GM21619 (cell line): ENCODE data around the gene HMG20A.
"Not testable (repeated sequence)": the region's sequence is repeated elsewhere in the genome, so short reads cannot be mapped to it uniquely, and the experiment has no call there.

Source experiments
- ATAC-seq: cut with Tn5 transposase; IDR thresholded peaks from one replicate; pipeline ENCODE4 v1.9.1; 2021; ENCODE audit not compliant: unreplicated experiment

The HMG20A gene

DNA sequence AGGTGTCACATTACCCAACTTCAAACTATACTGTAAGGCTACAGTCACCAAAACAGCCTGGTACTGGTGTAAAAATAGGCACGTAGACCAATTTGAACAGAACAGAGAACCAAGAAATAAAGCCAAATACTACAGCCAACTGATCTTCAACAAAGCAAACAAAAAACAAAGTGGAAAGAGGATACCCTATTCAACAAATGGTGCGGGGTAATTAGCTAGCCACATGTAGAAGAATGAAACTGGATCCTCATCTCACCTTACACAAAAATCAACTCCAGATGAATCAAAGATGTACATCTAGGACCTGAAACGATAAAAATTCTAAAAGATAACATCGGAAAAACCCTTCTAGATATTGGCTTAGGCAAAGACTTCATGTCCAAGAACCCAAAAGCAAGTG lies 13.8 kb upstream of the HMG20A start:
- no peak for ATAC-seq

DNA sequence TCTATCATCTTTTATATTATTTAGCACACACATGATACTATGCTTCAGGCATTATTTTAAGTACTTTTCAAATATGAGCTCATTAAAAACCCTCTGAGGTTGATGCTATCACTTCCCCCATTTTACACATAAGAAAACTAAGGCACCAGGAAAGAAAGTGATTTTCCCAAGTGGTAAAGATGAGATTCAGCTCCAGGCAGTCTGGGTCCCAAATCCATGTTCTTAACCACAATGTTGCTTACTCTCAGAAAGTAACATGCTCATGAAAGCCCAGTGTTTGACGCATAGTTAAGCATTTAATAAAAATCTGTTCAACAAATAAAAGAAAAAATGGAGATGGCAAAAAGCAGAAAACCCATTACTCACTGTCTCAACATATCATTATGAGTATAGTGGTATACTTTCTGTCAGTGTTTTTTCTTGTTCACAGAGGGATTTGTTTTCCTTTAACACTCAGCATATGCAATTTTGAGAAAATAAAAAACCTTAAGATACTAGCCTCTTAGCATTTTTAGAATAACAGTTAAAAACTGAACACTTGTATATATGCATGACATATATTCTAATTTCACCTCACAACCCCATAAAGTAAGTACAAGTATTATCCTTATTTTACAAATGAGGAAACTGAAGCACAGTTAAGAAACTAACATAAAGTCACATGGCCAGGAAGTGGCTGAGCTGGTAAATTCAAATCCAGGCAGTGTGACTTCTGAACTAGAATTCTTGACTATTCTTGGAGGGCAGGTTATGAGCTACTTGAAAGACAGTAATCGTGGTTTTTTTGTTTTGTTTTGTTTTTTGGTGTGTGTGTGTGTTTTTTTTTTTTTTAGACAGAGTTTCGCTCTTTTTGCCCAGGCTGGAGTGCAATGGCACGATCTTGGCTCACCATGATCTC lies 11.2 kb upstream of the HMG20A start:
- ATAC-seq = peak; percentile 81

DNA sequence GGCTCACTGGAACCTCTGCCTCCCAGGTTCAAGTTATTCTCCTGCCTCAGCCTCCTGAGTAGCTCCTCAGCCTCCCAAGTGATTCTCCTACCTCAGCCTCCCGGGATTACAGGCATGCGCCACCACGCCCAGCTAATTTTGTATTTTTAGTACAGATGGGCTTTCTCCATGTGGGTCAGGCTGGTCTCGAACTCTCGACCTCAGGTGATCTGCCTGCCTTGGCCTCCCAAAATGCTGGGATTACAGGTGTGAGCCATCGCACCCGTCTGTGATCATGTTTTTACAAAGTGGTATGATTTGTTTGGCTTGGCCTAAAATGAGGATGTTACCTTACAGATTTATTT lies 10.6 kb upstream of the HMG20A start:
- not testable (repeated sequence) for ATAC-seq

DNA sequence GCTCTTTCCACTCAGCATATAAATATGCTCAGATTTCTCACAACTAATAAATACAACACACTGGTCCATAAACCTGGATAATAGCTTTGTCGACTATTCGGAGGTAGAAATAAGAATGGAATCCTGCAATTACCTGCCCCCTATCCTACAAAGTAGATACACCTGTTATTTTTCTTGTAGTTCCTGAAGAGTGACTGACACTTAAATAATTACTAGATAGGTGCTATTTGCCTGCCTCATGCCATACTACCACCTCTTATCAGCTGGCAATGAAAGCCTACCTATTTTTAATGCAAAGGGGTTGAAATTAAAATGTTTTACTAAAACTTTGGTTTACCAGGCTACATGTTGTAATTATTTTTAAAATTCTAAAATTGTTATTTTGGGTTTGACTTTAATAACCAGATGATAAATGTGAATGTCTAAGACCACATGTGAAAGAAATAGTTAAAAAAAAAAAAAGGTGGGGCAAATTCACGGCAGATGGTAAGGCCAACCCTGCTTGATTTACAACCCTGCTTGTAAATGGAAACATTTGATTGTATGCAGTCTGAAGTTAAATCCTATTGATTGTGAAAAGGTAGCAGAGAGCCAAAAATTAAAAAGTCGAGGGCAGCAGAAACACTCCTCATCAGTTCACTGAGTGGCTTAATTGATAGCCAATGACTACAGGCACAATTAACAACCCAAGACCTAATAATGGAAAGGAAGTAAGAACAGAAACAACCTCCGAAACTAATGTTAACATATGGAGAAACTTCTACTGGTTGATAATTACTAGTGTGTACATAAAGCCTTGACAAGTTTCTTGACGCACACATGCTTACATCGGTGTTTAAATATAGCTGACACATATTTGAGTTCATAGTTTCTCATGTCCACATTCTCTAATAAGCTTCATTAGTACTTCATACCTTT lies 9.7 kb upstream of the HMG20A start:
- ATAC-seq = no peak

DNA sequence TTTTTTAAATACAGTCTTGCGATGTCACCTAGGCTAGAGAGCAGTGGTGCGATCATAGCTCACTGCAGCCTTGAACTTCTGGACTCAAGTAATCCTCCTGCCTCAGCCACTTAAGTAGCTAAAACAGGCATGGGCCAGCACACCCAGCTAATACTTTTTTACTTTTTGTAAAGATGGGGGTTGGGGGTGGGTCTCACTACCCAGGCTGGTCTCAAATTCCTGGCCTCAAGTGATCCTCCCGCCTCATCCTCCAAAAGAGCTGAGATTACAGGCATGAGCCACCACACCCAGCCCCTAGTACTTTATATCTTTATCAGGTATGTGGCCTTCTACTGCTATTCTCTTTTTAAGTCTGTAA lies 9.1 kb upstream of the HMG20A start:
- ATAC-seq = no peak

DNA sequence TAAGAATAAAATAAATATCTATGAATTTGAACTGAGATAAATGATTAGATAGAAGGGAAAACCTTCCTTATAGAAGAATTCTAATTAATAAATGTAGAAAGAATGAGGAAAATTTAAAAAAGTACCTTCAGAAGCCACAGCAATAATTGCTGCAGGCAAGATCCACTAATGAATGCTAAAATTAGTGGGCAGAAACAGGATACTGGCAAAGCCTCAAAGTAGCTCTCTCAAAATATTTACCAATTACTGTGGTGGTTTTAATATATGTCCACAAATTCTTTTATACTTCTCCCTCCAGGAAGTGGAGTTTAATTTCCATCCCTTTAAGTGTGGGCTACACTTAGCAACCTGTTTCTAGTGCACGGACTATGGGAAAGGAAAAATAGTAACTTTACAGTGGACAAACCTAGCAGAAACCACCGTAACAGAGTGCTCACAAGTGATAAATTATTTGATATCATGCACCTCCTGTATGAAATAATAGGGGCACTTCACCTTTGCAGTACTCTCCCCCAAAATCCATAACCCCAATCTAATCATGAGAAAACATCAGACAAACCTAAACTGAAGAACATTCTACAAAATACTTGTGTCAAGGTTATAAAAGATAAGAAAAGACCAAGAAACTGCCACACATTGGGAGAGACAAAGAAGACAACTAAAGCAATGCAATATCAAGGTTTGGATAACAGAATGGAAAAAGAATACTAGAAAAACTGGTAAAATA lies 7.6 kb upstream of the HMG20A start:
- ATAC-seq = no peak

DNA sequence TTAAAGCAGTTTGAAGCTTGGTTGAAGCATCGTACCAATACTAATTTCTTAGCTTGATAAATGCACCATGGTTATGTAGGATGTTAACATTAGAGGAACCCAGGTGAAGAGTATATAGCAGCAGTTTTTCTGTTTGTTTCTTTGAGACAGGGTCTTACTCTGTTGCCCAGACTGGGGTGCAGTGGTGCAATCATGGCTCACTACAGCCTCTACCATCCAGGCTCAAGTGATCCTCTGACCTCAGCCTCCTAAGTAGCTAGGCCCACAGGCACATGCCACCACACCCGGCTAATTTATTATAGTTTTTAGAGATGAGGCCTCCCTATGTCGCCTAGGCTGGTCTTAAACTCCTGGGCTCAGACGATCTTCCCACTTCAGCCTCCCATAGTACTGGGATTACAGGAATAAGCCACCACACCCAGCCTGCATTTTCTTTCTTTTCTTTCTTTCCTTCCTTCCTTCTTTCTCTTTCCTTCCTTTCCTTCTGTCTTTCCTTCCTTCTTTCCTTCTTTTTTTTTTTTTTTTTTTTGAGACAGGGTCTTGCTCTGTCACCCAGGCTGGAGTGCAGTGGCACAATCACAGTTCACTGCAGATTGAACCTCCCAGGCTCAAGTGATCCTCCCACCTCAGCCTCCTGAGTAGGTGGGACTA lies 6.9 kb upstream of the HMG20A start:
- no peak for ATAC-seq

DNA sequence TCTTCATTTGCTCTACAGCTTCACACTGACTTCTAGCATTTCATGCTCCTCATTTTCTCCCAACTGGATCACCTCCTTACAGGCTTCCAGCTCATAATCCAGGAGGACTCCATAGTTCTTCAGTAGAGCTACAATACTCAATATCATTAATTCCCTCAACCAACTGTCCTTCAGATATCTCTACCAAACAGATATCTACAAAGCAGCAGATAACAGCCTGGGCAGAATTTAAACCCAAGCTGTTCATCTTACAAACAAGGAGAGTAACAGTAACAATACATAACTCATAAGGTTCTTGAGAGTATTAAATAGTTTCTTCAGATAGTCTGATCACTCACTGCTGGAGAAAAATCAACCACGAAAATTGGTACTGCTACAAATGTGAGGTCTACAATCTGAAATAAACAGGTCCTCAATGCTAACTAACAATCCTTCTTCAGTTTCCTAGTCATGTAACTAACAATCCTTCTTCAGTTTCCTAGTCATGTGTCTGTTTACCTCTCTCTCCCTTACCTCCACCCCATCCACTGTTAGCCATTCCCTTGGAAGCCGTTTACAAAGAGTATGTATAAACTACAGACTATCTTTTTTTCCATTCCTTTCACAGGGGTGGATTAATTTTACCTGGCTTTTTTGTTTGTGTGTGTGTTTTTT lies 5.8 kb upstream of the HMG20A start:
- no peak for ATAC-seq

DNA sequence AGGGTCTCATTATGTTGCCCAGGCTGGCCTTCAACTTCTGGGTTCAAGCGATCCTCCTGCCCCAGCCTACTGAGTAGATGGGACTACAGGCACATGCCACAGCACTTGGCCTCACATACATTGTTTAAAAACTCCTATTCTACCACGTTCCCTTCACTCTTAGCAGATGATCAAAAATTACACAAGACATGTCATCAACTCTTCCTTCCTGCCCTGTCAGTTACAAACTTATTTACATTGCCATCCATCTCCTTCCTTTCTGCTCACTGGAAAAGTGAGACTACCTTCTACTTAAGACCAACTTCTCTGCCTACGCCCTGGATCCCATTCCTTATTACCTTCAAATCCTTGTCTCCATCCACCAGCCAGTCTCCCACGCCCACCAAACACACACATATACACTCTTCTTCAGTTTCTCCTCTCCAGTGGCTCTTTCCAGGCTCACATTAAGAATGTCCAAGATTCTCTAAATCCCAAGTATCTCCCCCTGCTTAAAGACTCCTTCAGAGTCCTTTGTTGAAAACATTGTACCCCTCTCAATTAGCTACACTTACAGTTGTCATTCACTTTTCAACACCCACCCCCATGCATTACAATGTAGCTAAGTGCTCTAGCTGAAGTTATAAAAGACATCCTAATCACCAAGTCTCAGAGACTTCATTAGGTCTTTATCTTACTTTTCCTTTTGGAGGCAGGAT lies 5.1 kb upstream of the HMG20A start:
- no peak for ATAC-seq

DNA sequence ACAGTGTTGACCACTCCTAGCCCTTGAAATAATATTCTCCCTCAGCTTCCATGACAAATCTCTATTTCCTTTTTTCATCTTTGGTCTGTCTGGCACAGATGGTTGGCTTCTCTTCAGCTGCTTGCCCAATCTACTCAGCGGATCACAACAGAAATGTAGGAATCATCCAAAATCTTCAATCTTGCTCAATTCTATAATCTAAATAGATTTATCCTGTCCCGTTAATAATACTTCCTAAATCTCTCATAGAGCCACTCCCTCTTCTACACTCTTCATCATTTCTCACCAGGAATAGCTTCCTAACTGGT lies 4.6 kb upstream of the HMG20A start:
- ATAC-seq = no peak

DNA sequence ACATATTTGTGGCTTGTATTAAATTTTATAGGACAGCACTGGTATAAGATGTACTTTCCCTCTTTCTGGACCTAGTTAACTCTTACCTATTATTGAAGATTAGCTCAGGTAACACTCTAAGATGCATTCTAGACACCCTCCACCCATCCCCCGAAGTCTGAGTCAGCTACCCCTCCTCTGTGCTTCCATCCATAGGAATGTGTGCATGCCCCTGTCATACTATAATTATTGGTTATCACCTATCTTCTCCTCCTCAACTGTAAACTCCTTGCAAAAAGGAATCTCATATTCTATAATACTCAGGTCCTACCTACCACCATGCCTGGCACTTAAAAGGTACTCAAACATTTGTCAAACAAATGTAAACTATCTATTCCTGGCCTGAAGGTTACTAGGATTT lies 3.7 kb upstream of the HMG20A start:
- ATAC-seq = no peak

DNA sequence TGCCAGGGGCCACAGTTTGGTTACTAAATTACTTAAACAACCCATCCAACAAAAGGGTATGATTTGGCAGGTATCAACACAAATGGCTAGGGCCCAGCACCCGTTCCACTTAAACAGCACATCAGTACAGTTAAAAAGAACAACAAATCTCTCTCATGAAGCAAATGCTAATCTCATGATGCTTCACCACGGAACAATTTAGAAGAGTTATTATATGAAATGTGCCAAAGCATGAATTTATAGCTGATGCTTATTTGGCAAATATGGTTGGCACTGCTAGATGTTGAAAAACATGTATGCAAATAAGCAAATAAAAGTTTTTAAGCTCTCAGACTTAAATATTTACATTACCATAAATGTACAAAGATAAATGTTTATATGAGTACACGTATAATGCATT lies 3.1 kb upstream of the HMG20A start:
- no peak for ATAC-seq

DNA sequence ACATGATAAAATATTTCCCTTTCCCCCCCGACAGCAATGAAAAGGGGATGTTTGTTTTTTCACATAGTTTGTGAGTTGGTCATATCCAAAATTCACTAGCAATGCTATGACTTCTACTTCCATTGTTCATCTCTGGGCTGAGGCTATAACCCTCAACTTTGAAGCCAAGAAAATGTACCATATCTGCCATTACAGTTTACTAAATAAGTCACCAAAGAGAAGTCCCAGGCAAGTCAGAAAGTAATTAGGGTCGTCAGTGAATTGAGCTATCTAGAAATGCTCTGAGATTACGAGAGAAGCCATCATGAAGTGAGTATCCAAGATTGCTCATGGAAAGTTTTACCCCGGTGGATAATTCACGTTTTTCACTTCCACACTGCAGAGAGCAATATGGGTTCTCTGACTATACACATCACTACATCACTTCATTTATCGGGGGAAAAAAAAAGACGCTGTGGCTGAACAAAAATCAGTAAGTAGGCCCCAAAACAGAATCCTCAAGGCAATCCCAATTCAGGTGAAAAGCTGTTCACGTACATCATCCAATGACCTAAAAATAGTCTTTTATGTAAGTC lies 2.2 kb upstream of the HMG20A start:
- ATAC-seq = no peak

DNA sequence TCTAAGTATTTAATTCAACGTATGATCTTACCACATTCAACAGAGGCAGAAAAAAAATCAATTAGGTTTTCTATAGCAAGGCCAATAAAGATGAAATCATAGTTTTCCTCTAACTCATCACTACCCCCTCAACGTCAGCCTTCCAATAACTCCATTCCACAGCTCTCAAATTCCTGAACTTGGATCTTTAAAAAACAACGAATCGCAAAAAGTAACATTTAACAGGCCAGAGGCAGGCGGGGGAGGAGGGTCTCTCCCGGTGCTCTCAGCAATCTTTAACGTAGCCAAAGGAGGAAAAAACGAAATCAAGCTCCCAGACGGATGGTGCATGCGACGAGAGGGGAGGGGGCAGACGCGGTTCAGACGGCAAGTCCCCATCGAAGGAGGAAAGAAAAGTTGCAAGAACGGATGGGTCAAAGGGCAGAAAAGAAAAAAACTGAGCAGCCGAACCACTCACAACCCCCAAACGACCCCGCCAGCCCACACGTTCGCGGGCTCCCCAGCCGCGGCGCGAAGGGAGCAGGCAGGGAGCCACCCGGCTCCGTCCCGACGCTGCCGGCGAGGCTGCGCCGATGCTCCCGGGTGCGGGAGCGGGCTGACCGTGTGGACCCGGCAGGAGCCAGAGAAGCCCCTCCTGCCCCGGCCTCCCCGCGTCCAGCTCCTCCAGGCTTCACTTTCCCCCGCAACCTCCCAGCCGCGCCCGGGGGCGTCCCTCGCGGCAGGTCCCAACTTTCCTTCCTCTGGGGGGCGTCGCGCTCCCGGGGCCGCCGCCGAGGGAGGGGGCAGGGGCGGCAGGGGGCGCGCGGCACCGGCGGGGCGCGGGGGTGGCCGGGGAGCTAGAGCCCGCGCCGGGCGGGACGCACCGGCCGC lies 1.5 kb upstream of the HMG20A start:
- ATAC-seq = peak; percentile 23

DNA sequence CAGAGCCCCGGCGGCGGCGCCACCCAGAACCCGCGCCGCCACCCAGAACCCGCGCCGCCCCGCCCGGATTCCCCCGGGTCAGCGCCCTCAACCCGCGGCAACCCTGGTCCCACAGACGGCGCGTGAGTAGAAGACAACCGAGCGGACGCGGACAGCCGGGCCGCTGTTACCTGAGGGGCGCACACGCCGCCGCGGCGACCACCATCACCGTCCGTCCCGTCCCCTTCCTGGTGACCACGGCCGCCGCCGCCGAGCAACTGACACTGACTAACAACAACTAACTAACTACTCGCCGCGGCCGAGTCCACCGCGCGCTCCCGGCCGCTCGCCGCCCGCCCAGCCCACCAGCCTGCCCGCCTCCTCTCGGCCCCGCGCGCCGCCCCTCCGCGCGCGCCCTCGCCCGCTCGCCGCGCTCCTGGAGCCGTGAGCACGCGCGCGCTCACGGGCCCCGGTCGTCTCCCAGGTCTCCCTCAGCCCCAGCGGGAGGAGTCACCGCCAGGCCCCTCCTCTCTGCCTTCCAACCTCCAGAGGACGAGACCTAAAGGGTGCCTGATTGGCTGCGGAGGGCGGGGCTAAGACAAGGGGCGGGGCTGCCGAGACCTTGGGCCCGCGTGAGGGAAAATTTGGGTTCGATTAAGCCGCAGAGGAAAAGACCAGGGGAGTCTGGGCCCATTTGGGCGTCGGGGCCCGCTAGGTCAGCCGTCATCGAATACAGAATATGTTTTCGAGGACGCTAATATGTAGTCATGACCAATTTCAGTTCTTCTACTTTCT lies 665 bp upstream of the HMG20A start, which contains the start of gene PEAK1:
Gene PEAK1 (minus strand): TSS at position 269 of the 774 bp plus-strand sequence. CDS start 238,178 bp downstream, outside the sequence.
- ATAC-seq = peak; percentile 81

DNA sequence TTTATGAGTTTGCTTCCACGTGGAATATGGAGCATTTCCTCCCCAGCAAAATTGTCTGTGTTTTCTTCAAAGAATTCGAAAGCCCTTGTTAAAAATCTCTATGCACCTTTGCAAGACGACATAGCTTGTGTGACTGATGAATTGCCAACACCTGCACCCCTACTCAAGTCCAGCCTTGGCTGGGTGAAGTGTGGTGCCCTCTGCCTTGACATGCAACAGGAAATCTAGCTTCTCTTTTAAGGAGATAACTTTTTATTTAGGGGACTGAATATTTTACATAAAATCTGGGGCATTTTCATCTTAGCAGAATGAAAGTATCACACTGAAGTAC lies 647 bp downstream of the HMG20A start:
- ATAC-seq = no peak

DNA sequence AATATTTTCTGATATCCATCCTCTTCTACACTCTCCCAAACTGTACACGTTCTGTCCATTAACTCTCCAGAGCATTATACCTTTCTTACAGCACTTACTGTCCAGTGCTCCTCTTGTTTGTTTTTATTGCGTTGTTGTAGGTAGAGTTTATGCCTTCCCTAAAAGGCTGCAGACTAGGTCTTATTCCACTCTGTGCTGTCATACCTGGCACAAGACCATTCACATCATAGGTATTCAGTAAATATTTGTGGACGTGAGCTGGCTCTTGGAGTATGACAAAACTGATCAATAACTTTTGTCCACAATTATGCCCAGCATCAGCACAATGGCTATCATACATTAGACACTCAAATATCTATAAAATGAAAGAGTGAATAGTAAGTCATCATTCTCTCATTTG lies 4.4 kb downstream of the HMG20A start:
- no peak for ATAC-seq

DNA sequence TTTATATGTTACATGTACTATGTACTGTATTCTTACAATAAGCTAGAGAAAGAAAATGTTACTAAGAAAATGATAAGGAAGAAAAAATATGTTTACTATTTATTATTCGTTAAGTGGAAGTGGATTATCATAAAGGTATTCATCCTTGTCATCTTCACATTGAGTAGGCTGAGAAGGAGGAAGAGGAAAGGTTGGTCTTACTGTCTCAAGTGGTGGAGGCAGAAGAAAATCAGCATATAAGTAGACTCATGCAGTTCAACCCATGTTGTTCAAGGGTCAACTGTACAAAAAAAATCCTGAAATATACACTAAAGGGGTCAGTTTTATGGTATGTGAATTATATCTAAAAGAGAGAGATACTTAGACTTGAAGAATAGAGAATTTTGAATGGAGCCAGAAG lies 5.7 kb downstream of the HMG20A start:
- ATAC-seq = no peak
